Measurements from ENCODE around the gene SHOX.
"Not testable (repeated sequence)": the region's sequence is repeated elsewhere in the genome, so short reads cannot be mapped to it uniquely, and the experiment has no call there.

Gene SHOX
- total RNA-seq, result 0 reads per million in 2 donors

GRCh38 chrX:630612-631496 is at the start of gene SHOX:
SHOX (plus strand) TSS chrX:630791; CDS start chrX:630898, 107 bp downstream.
- DNase-seq, result no peak

GRCh38 chrX:581066-581465 is 49.5 kb upstream of the SHOX start:
- no peak for DNase-seq

- no peak for DNase-seq
These were observed 48.8 kb upstream of the SHOX start for GRCh38 chrX:581720-582298.

- no peak for DNase-seq
These were observed 46.0 kb upstream of the SHOX start for GRCh38 chrX:584572-584971.

- DNase-seq, result no peak
These were observed 45.3 kb upstream of the SHOX start for GRCh38 chrX:585115-585808.

- DNase-seq, result no peak
These were observed 44.2 kb upstream of the SHOX start for GRCh38 chrX:586351-586750.

GRCh38 chrX:589261-589660 is 41.3 kb upstream of the SHOX start:
- not testable (repeated sequence) for DNase-seq

- DNase-seq, result no peak
These were observed 39.7 kb upstream of the SHOX start for GRCh38 chrX:590693-591404.

- DNase-seq, result no peak
These were observed 30.5 kb upstream of the SHOX start for GRCh38 chrX:599837-600715.

GRCh38 chrX:603029-603428 is 27.6 kb upstream of the SHOX start:
- not testable (repeated sequence) for DNase-seq

- not testable (repeated sequence) for DNase-seq
These were observed 26.0 kb upstream of the SHOX start for GRCh38 chrX:604616-605015.

GRCh38 chrX:608088-608487 is 22.5 kb upstream of the SHOX start:
- DNase-seq, result not testable (repeated sequence)

- DNase-seq, result no peak
These were observed 16.5 kb upstream of the SHOX start for GRCh38 chrX:614136-614535.

- DNase-seq, result no peak
These were observed 13.2 kb upstream of the SHOX start for GRCh38 chrX:617401-617800.

GRCh38 chrX:617891-618290 is 12.7 kb upstream of the SHOX start:
- DNase-seq, result no peak

GRCh38 chrX:618304-618703 is 12.3 kb upstream of the SHOX start:
- not testable (repeated sequence) for DNase-seq

GRCh38 chrX:618761-619450 is 11.7 kb upstream of the SHOX start:
- DNase-seq, result no peak

- no peak for DNase-seq
These were observed 11.2 kb upstream of the SHOX start for GRCh38 chrX:619451-619811.

GRCh38 chrX:619812-620531 is 10.6 kb upstream of the SHOX start:
- DNase-seq, result no peak

- no peak for DNase-seq
These were observed 8.7 kb upstream of the SHOX start for GRCh38 chrX:621705-622503.
